Fibroblast of villous mesenchyme (primary cell): Measurements from ENCODE around the gene SCN1B. TPM values are rescaled to one million over a fixed set of nuclear protein-coding genes. Genes with fewer than 3 reads are reported as not detected.

Source experiments
- DNase-seq: peaks from one replicate; pipeline ENCODE4 v3.0.0-alpha.2; 2010; ENCODE audit warnings: low read depth
- H3K4me3 ChIP-seq: 2 replicates; pipeline ENCODE4 v1.5.1; 2011; ENCODE audit warnings: low read depth, mild to moderate bottlenecking, low read length
- CTCF ChIP-seq: IDR thresholded peaks from 2 replicates; pipeline ENCODE4 v1.5.1; 2012; ENCODE audit warnings: low read depth, mild to moderate bottlenecking, low read length; ENCODE audit not compliant: insufficient read depth
- total RNA-seq: library from RNA; depleted of rRNA; stranded (reverse); fragments of >200 nt; gene quantifications from 2 replicates; pipeline ENCODE4 v1.2.3, GENCODE V29; 2012

Gene SCN1B
- total RNA-seq, 1 donor = 2.6 TPM

GRCh38 chr19:35015270-35015953 lies 14.9 kb upstream of the SCN1B start:
- peak; percentile 78 for DNase-seq
- H3K4me3 ChIP-seq = no peak overlapping the region
- no peak for TF ChIP-seq CTCF

GRCh38 chr19:35015954-35016351 lies 14.3 kb upstream of the SCN1B start:
- no peak overlapping the region for H3K4me3 ChIP-seq
- DNase-seq = no peak
- TF ChIP-seq CTCF = no peak

DNA sequence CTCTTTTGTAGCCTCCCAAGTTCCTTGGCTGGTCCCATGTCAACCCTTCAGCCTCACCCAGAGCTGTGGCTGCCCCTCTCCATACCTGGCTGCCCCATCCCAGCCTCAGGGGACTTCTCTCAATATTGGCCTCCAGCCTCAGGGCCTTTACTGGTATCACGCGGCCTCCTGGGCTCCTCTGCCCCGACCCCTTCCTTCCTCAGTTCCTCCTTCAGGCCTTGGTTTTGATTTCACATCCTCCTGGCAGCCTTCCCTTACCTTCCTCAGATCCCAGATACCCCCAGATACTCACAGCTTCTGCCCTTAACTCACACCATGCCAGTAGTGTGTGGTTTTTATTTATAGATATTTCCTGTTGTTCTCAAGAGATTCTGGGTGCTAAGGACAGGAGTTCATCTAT lies 12.8 kb upstream of the SCN1B start:
- no peak for DNase-seq
- TF ChIP-seq CTCF = no peak
- no peak overlapping the region for H3K4me3 ChIP-seq

DNA sequence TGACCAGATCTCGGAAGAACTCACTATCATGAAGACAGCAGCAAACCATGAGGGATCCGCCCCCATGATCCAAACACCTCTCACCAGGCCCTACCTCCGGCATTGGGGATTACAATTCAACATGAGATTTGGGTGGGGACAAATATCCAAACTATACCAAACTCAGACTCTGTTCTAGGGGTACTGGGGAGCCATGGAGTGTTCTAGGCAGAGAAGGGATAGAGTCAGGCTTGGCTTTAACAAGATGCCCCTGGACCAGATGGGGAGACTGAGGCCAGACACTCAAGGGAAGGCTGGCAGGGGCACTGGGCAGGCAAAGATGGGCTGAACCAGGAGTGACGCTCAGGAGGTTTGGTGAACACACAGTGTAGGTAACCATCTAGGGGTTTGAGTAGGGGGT lies 11.9 kb upstream of the SCN1B start:
- no peak overlapping the region for H3K4me3 ChIP-seq
- TF ChIP-seq CTCF = no peak
- DNase-seq = no peak

DNA sequence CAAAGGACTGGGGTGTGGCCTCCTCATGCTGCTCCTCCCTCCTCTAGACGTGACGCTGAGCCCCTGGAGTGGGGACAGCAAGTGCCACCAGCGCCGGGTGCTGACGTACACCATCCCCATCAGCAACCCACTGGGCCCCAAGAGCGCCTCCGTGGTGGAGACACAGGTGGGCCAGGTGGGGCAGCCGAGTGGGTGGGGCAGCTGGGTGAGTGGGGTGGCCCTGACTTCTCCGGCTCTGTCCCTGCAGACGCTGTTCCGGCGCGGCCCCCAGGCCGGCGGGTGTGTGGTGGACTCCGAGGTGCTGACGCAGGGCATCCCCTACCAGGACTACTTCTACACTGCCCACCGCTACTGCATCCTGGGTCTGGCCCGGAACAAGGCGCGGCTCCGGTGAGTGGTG lies 11.1 kb upstream of the SCN1B start:
- no peak overlapping the region for H3K4me3 ChIP-seq
- no peak for TF ChIP-seq CTCF
- no peak for DNase-seq

GRCh38 chr19:35021016-35021415 lies 9.3 kb upstream of the SCN1B start:
- DNase-seq = no peak
- TF ChIP-seq CTCF = no peak
- H3K4me3 ChIP-seq = no peak overlapping the region

GRCh38 chr19:35021596-35021995 lies 8.7 kb upstream of the SCN1B start:
- no peak for TF ChIP-seq CTCF
- DNase-seq = no peak

More at GRCh38 chr19:35021596-35021995, 8.7 kb upstream of the SCN1B start:
- no peak overlapping the region for H3K4me3 ChIP-seq
